Measurements from ENCODE around the gene CYP27A1.

- TF ChIP-seq CTCF (IDR thresholded peaks at IDR 0.05; ENCODE audit: low read length), result no peak
- no peak for TF ChIP-seq EZH2 (IDR thresholded peaks at IDR 0.05; ENCODE audit: borderline replicate concordance, low read length)
These were observed 25.2 kb upstream of the CYP27A1 start for GRCh38 chr2:218756599-218757377.
